IMR-90 (cell line): Measurements from ENCODE around the gene ROBO1.

Source experiments
- BHLHE40 ChIP-seq: fragments of 150-350 bp; IDR thresholded peaks from 2 replicates; pipeline ENCODE4 v1.6.1; 2016; ENCODE audit warnings: mild to moderate bottlenecking, low read depth, low read length
- CEBPB ChIP-seq: IDR thresholded peaks from 2 replicates; pipeline ENCODE4 v1.6.1; 2012; ENCODE audit warnings: low read depth, low read length, improper control_type of control experiment
- CHD1 ChIP-seq: IDR thresholded peaks from 2 replicates; pipeline ENCODE4 v1.6.1; 2012; ENCODE audit warnings: low read depth, low read length, improper control_type of control experiment
- CTCF ChIP-seq: conservative IDR thresholded peaks from 2 replicates; pipeline ENCODE4 v1.5.1; 2012; ENCODE audit warnings: mild to moderate bottlenecking, low read depth, low read length, improper control_type of control experiment
- ELK1 ChIP-seq: fragments of 150-350 bp; IDR thresholded peaks from 2 replicates; pipeline ENCODE4 v1.6.1; 2016; ENCODE audit warnings: low read depth, mild to moderate bottlenecking, low read length, moderate library complexity, borderline replicate concordance
- FOS ChIP-seq: fragments of 150-350 bp; IDR thresholded peaks from 2 replicates; pipeline ENCODE4 v1.6.1; 2016; ENCODE audit warnings: low read depth, low read length
- MAFK ChIP-seq: IDR thresholded peaks from 2 replicates; pipeline ENCODE4 v1.6.1; 2012; ENCODE audit warnings: low read depth, low read length, improper control_type of control experiment
- MAZ ChIP-seq: IDR thresholded peaks from 2 replicates; pipeline ENCODE4 v1.6.1; 2012; ENCODE audit warnings: low read depth, mild to moderate bottlenecking, low read length, improper control_type of control experiment, moderate library complexity, borderline replicate concordance
- POLR2A ChIP-seq: IDR thresholded peaks from 2 replicates; pipeline ENCODE4 v1.6.1; 2012; ENCODE audit warnings: mild to moderate bottlenecking, low read depth, low read length
- RCOR1 ChIP-seq: IDR thresholded peaks from 2 replicates; pipeline ENCODE4 v1.6.1; 2012; ENCODE audit warnings: mild to moderate bottlenecking, low read length, improper control_type of control experiment; ENCODE audit not compliant: insufficient replicate concordance
- SMC3 ChIP-seq: fragments of 150-350 bp; IDR thresholded peaks from 2 replicates; pipeline ENCODE4 v1.6.1; 2016; ENCODE audit warnings: low read depth, mild to moderate bottlenecking, antibody characterized with exemption, low read length, moderate library complexity
- USF2 ChIP-seq: fragments of 150-350 bp; IDR thresholded peaks from 2 replicates; pipeline ENCODE4 v1.6.1; 2017; ENCODE audit warnings: mild to moderate bottlenecking, antibody characterized with exemption, low read length, low read depth

- TF ChIP-seq CTCF, result no peak
- TF ChIP-seq MAZ, result no peak
- no peak for TF ChIP-seq POLR2A
- TF ChIP-seq USF2, result no peak
- TF ChIP-seq CEBPB, result no peak
- no peak for TF ChIP-seq MAFK
- no peak for TF ChIP-seq CHD1
- no peak for TF ChIP-seq BHLHE40
- TF ChIP-seq ELK1, result no peak
- TF ChIP-seq RCOR1, result no peak
- no peak for TF ChIP-seq FOS
- TF ChIP-seq SMC3, result no peak
Measured at GRCh38 chr3:78991656-78992055, 776.1 kb downstream of the ROBO1 start.
